Neural cell (in vitro differentiated cells): Measurements from ENCODE around the gene MFN1. TPM values are rescaled to one million over a fixed set of nuclear protein-coding genes. Genes with fewer than 3 reads are reported as not detected.

Source experiments
- H2AFZ ChIP-seq: fragments of 200-600, 300-800 bp; sonication (generic), shearing (Covaris generic); 2 replicates; pipeline ENCODE4 v1.6.0; 2014; ENCODE audit warnings: low read depth, mild to moderate bottlenecking, antibody characterized with exemption, low read length, moderate library complexity
- H3F3A ChIP-seq: fragments of 200-600 bp; shearing (Covaris generic); 2 replicates; pipeline ENCODE4 v1.6.1; 2016; ENCODE audit warnings: mild to moderate bottlenecking, moderate library complexity, mixed read lengths, antibody characterized with exemption, low read length; ENCODE audit not compliant: insufficient read depth, poor library complexity, severe bottlenecking
- H3K27ac ChIP-seq: fragments of 200-600, 300-800 bp; sonication (generic), shearing (Covaris generic); 2 replicates; pipeline ENCODE4 v1.5.1; 2014; ENCODE audit warnings: mild to moderate bottlenecking, low read length, moderate library complexity
- H3K27me3 ChIP-seq: fragments of 300-800, 200-600 bp; sonication (generic), shearing (Covaris generic); 2 replicates; pipeline ENCODE4 v1.6.0; 2014; ENCODE audit warnings: mild to moderate bottlenecking, low read depth, low read length, moderate library complexity; ENCODE audit not compliant: insufficient read depth
- H3K36me3 ChIP-seq: fragments of 300-800, 200-600 bp; sonication (generic), shearing (Covaris generic); 2 replicates; pipeline ENCODE4 v1.5.1; 2014; ENCODE audit warnings: mild to moderate bottlenecking, antibody characterized with exemption, low read length, moderate library complexity; ENCODE audit not compliant: insufficient read depth
- H3K4me2 ChIP-seq: fragments of 300-800, 200-600 bp; sonication (generic), shearing (Covaris generic); 2 replicates; pipeline ENCODE4 v1.6.0; 2014; ENCODE audit warnings: mild to moderate bottlenecking, low read length
- H3K4me3 ChIP-seq: fragments of 300-800, 200-600 bp; sonication (generic), shearing (Covaris generic); 2 replicates; pipeline ENCODE4 v1.5.1; 2014; ENCODE audit warnings: mild to moderate bottlenecking, low read length, moderate library complexity
- H3K79me2 ChIP-seq: fragments of 200-600 bp; shearing (Covaris generic); replicated peaks from 2 replicates; pipeline ENCODE4 v1.6.0; 2014; ENCODE audit warnings: mild to moderate bottlenecking, low read length, moderate library complexity; ENCODE audit not compliant: insufficient read depth
- H3K9ac ChIP-seq: fragments of 300-800, 200-600 bp; sonication (generic), shearing (Covaris generic); 2 replicates; pipeline ENCODE4 v1.6.1; 2016; ENCODE audit warnings: mild to moderate bottlenecking, low read length, mixed read lengths
- H3K9me2 ChIP-seq: fragments of 200-600 bp; shearing (Covaris generic); 2 replicates; pipeline ENCODE4 v1.6.1; 2016; ENCODE audit warnings: mild to moderate bottlenecking, low read length, mixed read lengths; ENCODE audit not compliant: insufficient read depth
- H3K9me3 ChIP-seq: fragments of 200-600, 300-800 bp; sonication (generic), shearing (Covaris generic); 2 replicates; pipeline ENCODE4 v1.6.1; 2016; ENCODE audit warnings: mild to moderate bottlenecking, mixed run types, low read length, moderate library complexity, mixed read lengths
- H4K20me1 ChIP-seq: fragments of 200-600 bp; shearing (Covaris generic); 2 replicates; pipeline ENCODE4 v1.6.1; 2016; ENCODE audit warnings: mild to moderate bottlenecking, mixed run types; ENCODE audit not compliant: insufficient read depth
- EP300 ChIP-seq: fragments of 450-650 bp; conservative IDR thresholded peaks from 2 replicates; pipeline ENCODE4 v1.6.1; 2014; ENCODE audit warnings: antibody characterized with exemption, mild to moderate bottlenecking, moderate library complexity; ENCODE audit not compliant: poor library complexity, severe bottlenecking
- EZH2 ChIP-seq: fragments of 200-600, 300-800 bp; shearing (Covaris generic), sonication (generic); IDR thresholded peaks from 2 replicates; pipeline ENCODE4 v1.6.1; 2014; ENCODE audit warnings: antibody characterized with exemption, low read length, borderline replicate concordance, mild to moderate bottlenecking; ENCODE audit not compliant: insufficient read depth, poor library complexity, severe bottlenecking
- MXI1 ChIP-seq: fragments of 450-650 bp; conservative IDR thresholded peaks from 2 replicates; pipeline ENCODE4 v1.6.1; 2014; ENCODE audit warnings: antibody characterized with exemption, mild to moderate bottlenecking; ENCODE audit not compliant: poor library complexity, severe bottlenecking
- POLR2AphosphoS5 ChIP-seq: IDR thresholded peaks from 2 replicates; pipeline ENCODE4 v1.6.1; 2012
- RAD21 ChIP-seq: fragments of 450-650 bp; conservative IDR thresholded peaks from 2 replicates; pipeline ENCODE4 v1.6.1; 2014; ENCODE audit warnings: antibody characterized with exemption, mild to moderate bottlenecking, moderate library complexity
- REST ChIP-seq: IDR thresholded peaks from 2 replicates; pipeline ENCODE4 v1.6.1; 2012; ENCODE audit warnings: borderline replicate concordance
- SMC3 ChIP-seq: fragments of 450-650 bp; conservative IDR thresholded peaks from 2 replicates; pipeline ENCODE4 v1.6.1; 2014; ENCODE audit warnings: antibody characterized with exemption, mild to moderate bottlenecking, moderate library complexity; ENCODE audit not compliant: poor library complexity
- TAF1 ChIP-seq: IDR thresholded peaks from 2 replicates; pipeline ENCODE4 v1.6.1; 2012; ENCODE audit warnings: low read depth
- polyA plus RNA-seq: library from polyadenylated mRNA; depleted of rRNA; stranded (reverse); fragments of >200 nt; gene quantifications from 2 replicates; pipeline ENCODE4 v1.2.3, GENCODE V29; 2014
- TF ChIP-seq, protein P1 (sequence below): fragments of 450-650 bp; IDR thresholded peaks from 2 replicates; pipeline ENCODE4 v1.5.1; 2014; ENCODE audit warnings: antibody characterized with exemption, mild to moderate bottlenecking, moderate library complexity; ENCODE audit not compliant: poor library complexity, severe bottlenecking

MFN1 gene
- polyA plus RNA-seq, 1 donor from 2014 or later, result 78.8 TPM

- H3K36me3 ChIP-seq, result peaks cover 3% of the 10 kb centered on the region
These were observed 71.1 kb downstream of the MFN1 start for GRCh38 chr3:179418610-179419009.

GRCh38 chr3:179421500-179421899, 74.0 kb downstream of the MFN1 start:
- H3K36me3 ChIP-seq, result peaks cover 3% of the 10 kb centered on the region
- no peak overlapping the region for H3K9ac ChIP-seq
- no peak overlapping the region for H3K27ac ChIP-seq
- H3K9me2 ChIP-seq, result no peaks in the 10 kb centered on the region
- H3F3A ChIP-seq, result no peaks in the 10 kb centered on the region
- H4K20me1 ChIP-seq, result no peaks in the 10 kb centered on the region
- H3K9me3 ChIP-seq, result no peaks in the 10 kb centered on the region
- H3K4me3 ChIP-seq, result no peak overlapping the region
- H3K79me2 ChIP-seq, result no peaks in the 10 kb centered on the region
- no peak overlapping the region for H3K4me2 ChIP-seq
- no peaks in the 10 kb centered on the region for H3K27me3 ChIP-seq
- no peak overlapping the region for H2AFZ ChIP-seq
- no peak for TF ChIP-seq EZH2
- no peak for TF ChIP-seq POLR2AphosphoS5
- TF ChIP-seq, protein P1, sequence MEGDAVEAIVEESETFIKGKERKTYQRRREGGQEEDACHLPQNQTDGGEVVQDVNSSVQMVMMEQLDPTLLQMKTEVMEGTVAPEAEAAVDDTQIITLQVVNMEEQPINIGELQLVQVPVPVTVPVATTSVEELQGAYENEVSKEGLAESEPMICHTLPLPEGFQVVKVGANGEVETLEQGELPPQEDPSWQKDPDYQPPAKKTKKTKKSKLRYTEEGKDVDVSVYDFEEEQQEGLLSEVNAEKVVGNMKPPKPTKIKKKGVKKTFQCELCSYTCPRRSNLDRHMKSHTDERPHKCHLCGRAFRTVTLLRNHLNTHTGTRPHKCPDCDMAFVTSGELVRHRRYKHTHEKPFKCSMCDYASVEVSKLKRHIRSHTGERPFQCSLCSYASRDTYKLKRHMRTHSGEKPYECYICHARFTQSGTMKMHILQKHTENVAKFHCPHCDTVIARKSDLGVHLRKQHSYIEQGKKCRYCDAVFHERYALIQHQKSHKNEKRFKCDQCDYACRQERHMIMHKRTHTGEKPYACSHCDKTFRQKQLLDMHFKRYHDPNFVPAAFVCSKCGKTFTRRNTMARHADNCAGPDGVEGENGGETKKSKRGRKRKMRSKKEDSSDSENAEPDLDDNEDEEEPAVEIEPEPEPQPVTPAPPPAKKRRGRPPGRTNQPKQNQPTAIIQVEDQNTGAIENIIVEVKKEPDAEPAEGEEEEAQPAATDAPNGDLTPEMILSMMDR, result peak; percentile 66
- TF ChIP-seq REST, result no peak
- peak; percentile 77 for TF ChIP-seq SMC3
- TF ChIP-seq MXI1, result no peak
- TF ChIP-seq EP300, result no peak
- peak; percentile 72 for TF ChIP-seq RAD21

More at GRCh38 chr3:179418610-179419009, 71.1 kb downstream of the MFN1 start:
- no peaks in the 10 kb centered on the region for H3F3A ChIP-seq
- H3K27me3 ChIP-seq, result no peaks in the 10 kb centered on the region
- H3K9me2 ChIP-seq, result no peaks in the 10 kb centered on the region
- no peaks in the 10 kb centered on the region for H3K79me2 ChIP-seq
- no peaks in the 10 kb centered on the region for H4K20me1 ChIP-seq
- no peak overlapping the region for H3K27ac ChIP-seq
- H3K4me3 ChIP-seq, result no peak overlapping the region
- no peak for TF ChIP-seq REST
- no peak for TF ChIP-seq EZH2
- TF ChIP-seq RAD21, result no peak
- TF ChIP-seq SMC3, result no peak
- no peak for TF ChIP-seq TAF1
- TF ChIP-seq, protein P1, result no peak
- no peak for TF ChIP-seq POLR2AphosphoS5
- no peak for TF ChIP-seq EP300
- no peak for TF ChIP-seq MXI1
- no peaks in the 10 kb centered on the region for H3K9me3 ChIP-seq
- H3K4me2 ChIP-seq, result no peak overlapping the region
- H3K9ac ChIP-seq, result no peak overlapping the region
- no peak overlapping the region for H2AFZ ChIP-seq
